Esophagus muscularis mucosa (tissue), 4 donors: Measurements from ENCODE around the gene PASK. TPM values are rescaled to one million over a fixed set of nuclear protein-coding genes. Genes with fewer than 3 reads are reported as not detected.
"Not testable (repeated sequence)": the region's sequence is repeated elsewhere in the genome, so short reads cannot be mapped to it uniquely, and the experiment has no call there.

Experiments used
- DNase-seq: peaks from one replicate; pipeline ENCODE4 v3.0.0-alpha.2; 2017; ENCODE audit errors: extremely low spot score
- H3K27ac ChIP-seq, 4 donors: fragments of 200-600 bp; sonication (generic); replicated peaks in 1 of 4; 1 replicate in 3 of 4; 2 replicates in 1 of 4; pipeline ENCODE4 v1.5.1; 2016 to 2019; ENCODE audit warnings: mild to moderate bottlenecking in 1 of 4
- H3K27me3 ChIP-seq, 4 donors: fragments of 200-600 bp; sonication (generic); one replicate each; pipeline versions ENCODE4 v1.5.1 to v1.6.0; 2016 to 2019
- H3K36me3 ChIP-seq, 4 donors: fragments of 200-600 bp; sonication (generic); one replicate each; pipeline ENCODE4 v1.5.1; 2016 to 2019
- H3K4me1 ChIP-seq, 4 donors: fragments of 200-600 bp; sonication (generic); one replicate each; pipeline ENCODE4 v1.5.1; 2016 to 2019
- H3K4me3 ChIP-seq, 4 donors: fragments of 200-600 bp; sonication (generic); 1 replicate in 2 of 4; 2 replicates in 2 of 4; pipeline ENCODE4 v1.5.1; 2016 to 2019; ENCODE audit warnings: mild to moderate bottlenecking in 4 of 4, moderate library complexity in 1 of 4
- H3K9me3 ChIP-seq, 4 donors: fragments of 200-600 bp; sonication (generic); 1 replicate in 3 of 4; 2 replicates in 1 of 4; pipeline ENCODE4 v1.5.1; 2016 to 2019
- EP300 ChIP-seq: sonication (generic); formaldehyde crosslinking; IDR thresholded peaks from one replicate; pipeline ENCODE4 v1.6.1; 2017; ENCODE audit warnings: antibody characterized with exemption
- POLR2A ChIP-seq: fragments of 450-650 bp; IDR thresholded peaks from one replicate; pipeline ENCODE4 v1.6.1; 2017; ENCODE audit warnings: antibody characterized with exemption, moderate library complexity, mild to moderate bottlenecking, low read depth
- POLR2AphosphoS5 ChIP-seq, 2 donors: sonication (generic); formaldehyde crosslinking; IDR thresholded peaks; one replicate each; pipeline ENCODE4 v1.6.1; 2017; ENCODE audit warnings: antibody characterized with exemption in 2 of 2
- whole genome bisulfite sequencing: methylation state at CpG from one replicate; pipeline ENCODE4 v1.1.5; 2018; 5-methylcytosine and 5-hydroxymethylcytosine counted together
- intact Hi-C: fragments of 100-400 bp; cut with DNase I; formaldehyde crosslinking; loops from one replicate; pipeline ENCODE4 v1.15.1; 2023
- total RNA-seq, 4 donors: library from RNA; depleted of rRNA; stranded (reverse); fragments of >200 nt; gene quantifications; one replicate each; pipeline versions ENCODE4 v1.1.0 to v1.2.1, GENCODE V29; 2016
- TF ChIP-seq, protein P1 (sequence below), 3 experiments: fragments of 200-600 bp in 2 of 3; fragments of 450-650 bp in 1 of 3; sonication (generic) in 2 of 3; IDR thresholded peaks; one replicate each; pipeline ENCODE4 v1.5.1; 2017 to 2019; ENCODE audit warnings: antibody characterized with exemption in 3 of 3, mild to moderate bottlenecking in 2 of 3, moderate library complexity in 1 of 3

The PASK gene
- total RNA-seq: 1 to 10 TPM; 1.5 to 3.3 (median 2.2) TPM

DNA sequence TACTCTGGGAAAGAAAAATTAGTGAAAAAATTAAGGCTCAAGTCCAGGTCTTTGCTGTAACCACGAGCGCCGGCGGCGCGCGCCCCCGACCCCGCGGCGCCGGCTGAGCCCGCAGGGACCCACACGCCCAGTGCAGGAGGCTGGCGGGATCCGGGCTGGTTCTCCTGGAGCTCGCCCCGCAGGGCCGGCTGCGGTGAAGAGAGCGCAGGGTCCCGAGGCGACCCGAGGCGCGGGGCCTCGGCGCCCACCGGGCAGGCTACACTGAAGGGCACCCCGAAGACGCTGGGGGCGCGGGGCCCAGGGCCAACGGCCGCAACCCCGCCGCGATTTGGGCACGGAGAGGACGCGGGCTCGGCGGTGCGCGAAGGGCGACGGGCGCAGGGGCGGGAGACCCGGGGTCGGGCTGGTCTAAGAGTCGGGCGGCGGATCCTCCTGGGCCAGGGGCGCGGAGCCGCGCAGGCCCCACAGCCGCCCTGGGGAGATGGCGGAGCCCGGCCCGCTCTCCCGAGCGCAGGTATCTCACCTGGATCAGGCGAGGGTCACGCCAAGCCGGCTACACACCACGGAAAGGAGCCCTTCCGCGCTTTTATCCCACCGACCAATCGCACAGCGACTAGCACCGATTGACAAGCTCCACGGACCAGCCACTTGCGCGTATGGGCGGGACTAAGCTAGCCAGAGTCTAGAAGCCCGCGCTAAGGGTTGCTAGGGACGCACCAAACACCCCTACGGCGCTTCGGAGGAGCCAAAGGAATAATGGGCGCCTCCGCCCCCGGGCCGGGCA, at the start of gene PASK:
PASK (minus strand) TSS at position 582 of the 784 bp plus-strand sequence. CDS start 6,440 bp downstream, outside the sequence.
- TF ChIP-seq POLR2A (no peak), POLR2AphosphoS5 (IDR thresholded peaks at IDR 0.05) (peak in 1 of 2 donors; percentile 56)
- peak within 1 kb of the TSS; percentile 79 to 87 (median 86) for H3K27ac ChIP-seq
- H3K9me3 ChIP-seq: no peaks in the 10 kb centered on the region
- peaks cover 0 to 11% (median 7%) of the 10 kb centered on the region in 4 donors for H3K36me3 ChIP-seq
- intact Hi-C loops: loop anchor here (5.0 kb wide), 1 partner anchor 68 kb away; no protein-coding TSS in a partner anchor
- DNase-seq: peak; percentile 97
- peaks cover 11 to 33% (median 24%) of the 10 kb centered on the region in 4 donors for H3K4me1 ChIP-seq
- WGBS: 0% methylated on average over 50 of the region's 88 CpGs
- peak within 1 kb of the TSS; percentile 74 to 100 (median 94) for H3K4me3 ChIP-seq
- no peaks in the 10 kb centered on the region for H3K27me3 ChIP-seq

DNA sequence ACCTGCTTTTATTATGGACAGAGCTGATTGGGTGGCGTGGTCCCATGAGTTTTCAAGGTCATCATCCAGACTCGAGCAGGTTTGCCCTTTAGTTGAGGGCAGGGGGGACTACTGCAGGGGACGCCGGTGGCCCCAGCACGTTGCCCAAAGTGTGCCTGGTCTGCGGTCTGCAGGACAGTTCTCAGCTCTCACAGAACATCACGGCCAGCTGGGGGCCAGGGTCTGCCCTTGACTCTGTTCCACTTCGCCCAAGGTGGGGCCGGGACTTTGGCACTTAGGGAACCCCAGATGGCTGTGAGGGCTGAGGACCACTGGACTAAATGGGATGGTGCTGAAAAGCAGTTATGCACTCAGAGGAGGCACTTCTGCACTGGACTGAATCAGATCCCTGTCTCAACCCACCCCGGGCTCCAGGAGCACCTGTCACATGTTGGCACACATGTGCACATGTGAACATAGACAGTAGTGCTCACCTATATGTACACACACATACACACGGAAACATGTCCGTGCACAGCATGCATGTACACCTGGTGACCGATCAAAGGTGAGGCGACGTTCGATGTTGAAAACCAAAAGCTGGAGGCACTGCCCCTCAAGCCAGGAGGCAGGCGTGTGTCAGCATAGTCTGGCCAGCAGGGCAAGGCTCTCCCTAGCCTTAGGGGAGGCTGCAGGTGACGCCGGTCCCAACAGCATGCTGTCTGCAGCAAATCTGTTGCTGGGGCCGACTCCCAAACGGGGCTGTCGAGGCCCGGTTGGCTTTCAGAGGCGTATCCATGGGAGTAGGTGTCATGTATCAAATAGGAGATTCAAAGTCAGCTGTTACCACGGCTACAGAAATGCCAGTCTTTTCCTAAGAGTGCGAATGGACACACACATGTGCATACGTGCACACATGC, 49.4 kb upstream of the PASK start:
- no peaks in the 10 kb centered on the region for H3K27me3 ChIP-seq
- intact Hi-C loops: no loop called here
- TF ChIP-seq EP300: no peak
- TF ChIP-seq POLR2A: no peak
- TF ChIP-seq, protein P1, sequence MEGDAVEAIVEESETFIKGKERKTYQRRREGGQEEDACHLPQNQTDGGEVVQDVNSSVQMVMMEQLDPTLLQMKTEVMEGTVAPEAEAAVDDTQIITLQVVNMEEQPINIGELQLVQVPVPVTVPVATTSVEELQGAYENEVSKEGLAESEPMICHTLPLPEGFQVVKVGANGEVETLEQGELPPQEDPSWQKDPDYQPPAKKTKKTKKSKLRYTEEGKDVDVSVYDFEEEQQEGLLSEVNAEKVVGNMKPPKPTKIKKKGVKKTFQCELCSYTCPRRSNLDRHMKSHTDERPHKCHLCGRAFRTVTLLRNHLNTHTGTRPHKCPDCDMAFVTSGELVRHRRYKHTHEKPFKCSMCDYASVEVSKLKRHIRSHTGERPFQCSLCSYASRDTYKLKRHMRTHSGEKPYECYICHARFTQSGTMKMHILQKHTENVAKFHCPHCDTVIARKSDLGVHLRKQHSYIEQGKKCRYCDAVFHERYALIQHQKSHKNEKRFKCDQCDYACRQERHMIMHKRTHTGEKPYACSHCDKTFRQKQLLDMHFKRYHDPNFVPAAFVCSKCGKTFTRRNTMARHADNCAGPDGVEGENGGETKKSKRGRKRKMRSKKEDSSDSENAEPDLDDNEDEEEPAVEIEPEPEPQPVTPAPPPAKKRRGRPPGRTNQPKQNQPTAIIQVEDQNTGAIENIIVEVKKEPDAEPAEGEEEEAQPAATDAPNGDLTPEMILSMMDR (IDR thresholded peaks at IDR 0.05): no peak
- TF ChIP-seq POLR2AphosphoS5 (IDR thresholded peaks at IDR 0.05): no peak
- H3K36me3 ChIP-seq: no peaks in the 10 kb centered on the region
- no peak overlapping the region for H3K4me3 ChIP-seq
- DNase-seq: no peak
- H3K4me1 ChIP-seq: no peaks in the 10 kb centered on the region
- WGBS: 74% methylated on average over 13 of the region's 27 CpGs
- no peaks in the 10 kb centered on the region for H3K9me3 ChIP-seq
- no peak overlapping the region for H3K27ac ChIP-seq

DNA sequence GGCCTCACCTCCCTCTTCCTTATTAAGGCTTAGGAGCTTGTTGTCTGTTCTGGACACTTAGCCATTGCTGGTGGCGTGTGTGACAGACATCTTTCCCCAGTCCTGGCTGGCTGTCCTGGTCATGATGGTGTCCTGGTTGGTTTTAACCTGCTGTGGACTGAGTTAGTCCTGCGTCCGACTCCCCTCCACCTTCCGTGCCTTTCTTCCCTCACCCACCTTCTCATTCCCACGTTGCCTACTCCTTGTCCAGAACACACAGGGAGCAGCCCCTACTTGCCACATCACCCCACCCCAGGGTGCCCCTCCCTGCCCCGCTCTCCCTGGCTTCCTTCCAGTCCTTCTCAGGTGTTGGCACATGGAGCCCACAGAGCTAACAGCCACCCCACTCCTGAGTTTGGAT, 48.7 kb upstream of the PASK start:
- no peaks in the 10 kb centered on the region for H3K4me1 ChIP-seq
- TF ChIP-seq POLR2A: no peak
- TF ChIP-seq, protein P1 (IDR thresholded peaks at IDR 0.05): no peak
- TF ChIP-seq EP300: no peak
- TF ChIP-seq POLR2AphosphoS5 (IDR thresholded peaks at IDR 0.05): no peak
- 84% methylated on average over 6 of the region's 6 CpGs for WGBS
- intact Hi-C loops: no loop called here
- no peaks in the 10 kb centered on the region for H3K27me3 ChIP-seq
- H3K9me3 ChIP-seq: no peaks in the 10 kb centered on the region
- no peak overlapping the region for H3K27ac ChIP-seq
- no peak for DNase-seq
- H3K4me3 ChIP-seq: no peak overlapping the region
- H3K36me3 ChIP-seq: no peaks in the 10 kb centered on the region

DNA sequence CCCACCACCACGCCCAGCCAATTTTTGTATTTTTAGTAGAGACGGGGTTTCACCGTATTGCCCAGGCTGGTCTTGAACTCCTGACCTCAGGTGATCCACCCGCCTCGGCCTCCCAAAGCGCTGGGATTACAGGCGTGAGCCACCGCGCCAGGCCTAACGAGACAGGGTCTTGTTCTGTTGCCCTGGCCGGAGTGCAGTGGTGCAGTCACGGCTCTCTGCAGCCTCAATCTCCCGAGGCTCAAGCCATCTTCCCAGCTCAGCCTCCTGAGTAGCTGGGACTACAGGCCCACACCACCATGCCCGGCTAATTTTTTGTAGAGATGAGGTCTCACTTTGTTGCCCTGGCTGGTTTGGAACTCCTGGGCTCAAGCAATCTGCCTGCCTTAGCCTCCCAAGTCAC, 48.0 kb upstream of the PASK start:
- H3K4me3 ChIP-seq, H3K9me3 ChIP-seq, H3K36me3 ChIP-seq, DNase-seq, H3K4me1 ChIP-seq, H3K27me3 ChIP-seq, H3K27ac ChIP-seq, intact Hi-C loops: not testable (repeated sequence)
- 95% methylated on average over 14 of the region's 14 CpGs for WGBS

DNA sequence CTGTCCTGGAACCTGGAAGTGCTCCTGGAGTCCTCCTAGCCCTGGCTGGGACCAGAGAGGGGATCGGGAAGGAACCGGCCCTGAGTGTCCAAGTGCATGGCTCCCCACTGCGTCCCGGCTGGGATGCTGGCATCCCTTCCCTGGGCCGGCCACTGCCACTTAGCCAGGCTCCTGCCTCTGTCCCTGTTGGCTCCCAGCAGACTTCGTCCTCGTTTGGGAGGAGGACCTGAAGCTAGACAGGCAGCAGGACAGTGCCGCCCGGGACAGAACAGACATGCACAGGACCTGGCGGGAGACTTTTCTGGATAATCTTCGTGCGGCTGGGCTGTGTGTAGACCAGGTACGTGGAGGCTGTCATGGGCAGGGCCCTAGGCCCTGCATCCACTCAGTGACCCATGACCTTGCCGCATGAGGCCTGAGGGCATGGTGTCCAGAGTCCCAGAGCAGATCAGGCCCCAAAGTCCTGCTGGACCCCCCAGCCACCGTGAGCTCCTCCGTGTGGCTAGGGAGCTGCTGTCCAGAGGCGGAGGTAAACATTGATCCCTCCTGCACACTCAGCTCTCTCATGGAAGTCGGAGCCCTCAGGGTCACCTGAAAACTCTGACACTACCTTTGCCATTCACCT, 46.3 kb upstream of the PASK start:
- no peaks in the 10 kb centered on the region for H3K36me3 ChIP-seq
- no peak for TF ChIP-seq POLR2A
- no peaks in the 10 kb centered on the region for H3K9me3 ChIP-seq
- H3K4me1 ChIP-seq: no peaks in the 10 kb centered on the region
- intact Hi-C loops: no loop called here
- H3K27ac ChIP-seq: no peak overlapping the region
- no peak overlapping the region for H3K4me3 ChIP-seq
- no peak for DNase-seq
- H3K27me3 ChIP-seq: no peaks in the 10 kb centered on the region
- 90% methylated on average over 13 of the region's 18 CpGs for WGBS

DNA sequence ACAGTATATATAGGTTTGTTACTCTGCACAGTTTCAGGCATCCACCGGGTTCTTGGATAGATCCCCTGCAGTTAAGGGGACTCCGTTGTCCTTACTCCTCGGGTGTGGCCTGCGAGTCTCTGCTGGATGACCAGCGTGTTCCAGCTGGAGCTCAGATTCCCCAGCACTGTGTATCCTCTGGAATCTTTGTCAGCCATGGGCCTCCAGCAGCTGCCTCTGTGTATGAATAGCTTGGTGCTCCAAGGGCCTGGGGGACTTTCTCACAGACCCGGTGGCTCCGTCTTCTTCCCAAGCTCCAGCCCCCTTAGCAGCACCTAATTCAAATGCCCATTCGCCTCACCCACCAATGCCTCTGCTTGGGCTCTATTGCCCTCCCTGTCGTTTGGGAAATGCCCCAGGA, 45.5 kb upstream of the PASK start:
- Histone ChIP-seq H3K9me3 (no peaks in the 10 kb centered on the region), H3K27ac (no peak overlapping the region), H3K4me1 (no peaks in the 10 kb centered on the region), H3K27me3 (no peaks in the 10 kb centered on the region), H3K36me3 (no peaks in the 10 kb centered on the region), H3K4me3 (no peak overlapping the region)
- intact Hi-C loops: no loop called here
- no peak for DNase-seq
- 78% methylated on average over 9 of the region's 9 CpGs for WGBS
- no peak for TF ChIP-seq EP300
- TF ChIP-seq POLR2A: no peak
- TF ChIP-seq POLR2AphosphoS5 (IDR thresholded peaks at IDR 0.05): no peak
- TF ChIP-seq, protein P1 (IDR thresholded peaks at IDR 0.05): no peak
